SK-N-SH treated with all-trans-retinoic acid at 6 μM for 48 hours (cell line): ENCODE results near the gene PLPPR4.

Experiments used
- ATAC-seq: fragments of 200-7000 bp; cut with Tn5 transposase; 3 replicates; pipeline ENCODE4 v1.9.1; 2020; ENCODE audit warnings: mild to moderate bottlenecking, moderate library complexity
- ARNTL ChIP-seq: fragments of 450-650 bp; formaldehyde crosslinking; IDR thresholded peaks from 2 replicates; pipeline ENCODE4 v1.5.0; 2020; ENCODE audit warnings: low read depth, mild to moderate bottlenecking, moderate library complexity, borderline replicate concordance
- BACH2 ChIP-seq: fragments of 250-450 bp; sonication (Bioruptor Pico); IDR thresholded peaks from 2 replicates; pipeline ENCODE4 v1.9.0; 2021; ENCODE audit warnings: mild to moderate bottlenecking, borderline replicate concordance
- CSDC2 ChIP-seq: fragments of 250-450 bp; sonication (Bioruptor Pico); IDR thresholded peaks from 2 replicates; pipeline ENCODE4 v1.5.0; 2020; ENCODE audit warnings: mild to moderate bottlenecking, moderate library complexity
- CSRNP3 ChIP-seq: fragments of 250-450 bp; sonication (Bioruptor Pico); IDR thresholded peaks from 2 replicates; pipeline ENCODE4 v1.5.1; 2021; ENCODE audit warnings: mild to moderate bottlenecking, moderate library complexity
- ESRRG ChIP-seq: fragments of 250-450 bp; sonication (Bioruptor Pico); IDR thresholded peaks from 2 replicates; pipeline ENCODE4 v1.6.1; 2021; ENCODE audit warnings: mild to moderate bottlenecking
- GLIS3 ChIP-seq: fragments of 250-450 bp; sonication (Bioruptor Pico); IDR thresholded peaks from 2 replicates; pipeline ENCODE4 v1.5.0; 2020; ENCODE audit warnings: mild to moderate bottlenecking, moderate library complexity
- ISL1 ChIP-seq: fragments of 250-450 bp; sonication (Bioruptor Pico); IDR thresholded peaks from 2 replicates; pipeline ENCODE4 v2.1.2; 2022; ENCODE audit warnings: mild to moderate bottlenecking, moderate library complexity
- OSR1 ChIP-seq: fragments of 250-450 bp; sonication (Bioruptor Pico); IDR thresholded peaks from 2 replicates; pipeline ENCODE4 v1.8.0; 2022; ENCODE audit warnings: moderate library complexity, mild to moderate bottlenecking, inconsistent platforms
- PATZ1 ChIP-seq: fragments of 250-450 bp; sonication (Bioruptor Pico); IDR thresholded peaks from 2 replicates; pipeline ENCODE4 v1.8.0; 2020; ENCODE audit warnings: mild to moderate bottlenecking, moderate library complexity, borderline replicate concordance
- POU6F1 ChIP-seq: fragments of 250-450 bp; sonication (Bioruptor Pico); IDR thresholded peaks from 2 replicates; pipeline ENCODE4 v1.8.0; 2021; ENCODE audit warnings: low read depth, mild to moderate bottlenecking, moderate library complexity, borderline replicate concordance
- PPARA ChIP-seq: fragments of 250-450 bp; sonication (Bioruptor Pico); IDR thresholded peaks from 2 replicates; pipeline ENCODE4 v1.5.0; 2020; ENCODE audit warnings: mild to moderate bottlenecking, borderline replicate concordance
- RARB ChIP-seq: fragments of 250-450 bp; sonication (Bioruptor Pico); IDR thresholded peaks from 2 replicates; pipeline ENCODE4 v1.8.0; 2021; ENCODE audit warnings: mild to moderate bottlenecking, moderate library complexity
- SNAI2 ChIP-seq: fragments of 250-450 bp; sonication (Bioruptor Pico); IDR thresholded peaks from 2 replicates; pipeline ENCODE4 v1.5.0; 2020; ENCODE audit warnings: mild to moderate bottlenecking, moderate library complexity
- TCF4 ChIP-seq: fragments of 250-450 bp; sonication (Bioruptor Pico); IDR thresholded peaks from 2 replicates; pipeline ENCODE4 v1.8.0; 2021; ENCODE audit warnings: mild to moderate bottlenecking, moderate library complexity, borderline replicate concordance
- TOX ChIP-seq: fragments of 250-450 bp; sonication (Bioruptor Pico); IDR thresholded peaks from 2 replicates; pipeline ENCODE4 v1.8.0; 2021; ENCODE audit warnings: mild to moderate bottlenecking, moderate library complexity, borderline replicate concordance
- ZFP30 ChIP-seq: fragments of 450-650 bp; formaldehyde crosslinking; IDR thresholded peaks from 2 replicates; pipeline ENCODE4 v1.5.0; 2022; ENCODE audit warnings: mild to moderate bottlenecking, moderate library complexity
- ZNF565 ChIP-seq: fragments of 450-650 bp; formaldehyde crosslinking; conservative IDR thresholded peaks from 2 replicates; pipeline ENCODE4 v1.5.0; 2020; ENCODE audit warnings: low read depth, mild to moderate bottlenecking, moderate library complexity
- TF ChIP-seq, protein P1 (sequence below): fragments of 250-450 bp; sonication (Bioruptor Pico); IDR thresholded peaks from 2 replicates; pipeline ENCODE4 v1.5.0; 2020; ENCODE audit warnings: mild to moderate bottlenecking, moderate library complexity
- TF ChIP-seq, protein P2 (sequence below): fragments of 250-450 bp; sonication (Bioruptor Pico); IDR thresholded peaks from 2 replicates; pipeline ENCODE4 v1.5.1; 2020; ENCODE audit warnings: low read depth, mild to moderate bottlenecking, moderate library complexity

The PLPPR4 gene

DNA sequence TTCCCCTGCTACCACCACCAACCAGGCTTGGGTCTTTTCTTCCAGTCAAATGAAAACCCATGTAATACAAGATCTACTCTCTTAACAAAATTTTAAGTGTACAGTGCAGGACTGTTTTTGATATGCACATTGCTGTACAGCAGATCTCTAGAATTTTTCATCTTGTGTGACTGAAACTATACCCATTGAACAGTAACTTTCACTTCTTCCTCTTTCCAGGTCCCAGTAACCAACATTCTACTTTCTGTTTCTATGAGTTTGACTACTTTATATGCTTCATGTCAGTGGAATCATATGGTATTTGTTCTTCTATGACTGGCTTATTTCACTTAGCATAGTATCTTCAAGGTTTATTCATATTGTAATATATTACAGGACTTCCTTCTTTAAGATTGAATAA lies 45.3 kb upstream of the PLPPR4 start:
- ATAC-seq: no peak

GRCh38 chr1:99227056-99227897 lies 37.0 kb upstream of the PLPPR4 start:
- no peak for TF ChIP-seq CSRNP3
- no peak for TF ChIP-seq ESRRG
- TF ChIP-seq ARNTL (CRISPR knock-in tag): no peak
- TF ChIP-seq ISL1: peak; percentile 36
- peak; percentile 36; the same call in 1 of the 2 replicates for TF ChIP-seq TCF4 (CRISPR knock-in tag)
- TF ChIP-seq PPARA: no peak
- TF ChIP-seq GLIS3 (CRISPR knock-in tag): no peak
- TF ChIP-seq ZNF565 (CRISPR knock-in tag): no peak
- no peak for ATAC-seq

More for the DNA sequence above, 45.3 kb upstream of the PLPPR4 start:
- TF ChIP-seq PATZ1 (CRISPR knock-in tag): no peak
- no peak for TF ChIP-seq TOX (CRISPR knock-in tag)
- TF ChIP-seq CSDC2 (CRISPR knock-in tag): no peak
- TF ChIP-seq ZNF565 (CRISPR knock-in tag): no peak
- no peak for TF ChIP-seq ARNTL (CRISPR knock-in tag)
- TF ChIP-seq, protein P1, sequence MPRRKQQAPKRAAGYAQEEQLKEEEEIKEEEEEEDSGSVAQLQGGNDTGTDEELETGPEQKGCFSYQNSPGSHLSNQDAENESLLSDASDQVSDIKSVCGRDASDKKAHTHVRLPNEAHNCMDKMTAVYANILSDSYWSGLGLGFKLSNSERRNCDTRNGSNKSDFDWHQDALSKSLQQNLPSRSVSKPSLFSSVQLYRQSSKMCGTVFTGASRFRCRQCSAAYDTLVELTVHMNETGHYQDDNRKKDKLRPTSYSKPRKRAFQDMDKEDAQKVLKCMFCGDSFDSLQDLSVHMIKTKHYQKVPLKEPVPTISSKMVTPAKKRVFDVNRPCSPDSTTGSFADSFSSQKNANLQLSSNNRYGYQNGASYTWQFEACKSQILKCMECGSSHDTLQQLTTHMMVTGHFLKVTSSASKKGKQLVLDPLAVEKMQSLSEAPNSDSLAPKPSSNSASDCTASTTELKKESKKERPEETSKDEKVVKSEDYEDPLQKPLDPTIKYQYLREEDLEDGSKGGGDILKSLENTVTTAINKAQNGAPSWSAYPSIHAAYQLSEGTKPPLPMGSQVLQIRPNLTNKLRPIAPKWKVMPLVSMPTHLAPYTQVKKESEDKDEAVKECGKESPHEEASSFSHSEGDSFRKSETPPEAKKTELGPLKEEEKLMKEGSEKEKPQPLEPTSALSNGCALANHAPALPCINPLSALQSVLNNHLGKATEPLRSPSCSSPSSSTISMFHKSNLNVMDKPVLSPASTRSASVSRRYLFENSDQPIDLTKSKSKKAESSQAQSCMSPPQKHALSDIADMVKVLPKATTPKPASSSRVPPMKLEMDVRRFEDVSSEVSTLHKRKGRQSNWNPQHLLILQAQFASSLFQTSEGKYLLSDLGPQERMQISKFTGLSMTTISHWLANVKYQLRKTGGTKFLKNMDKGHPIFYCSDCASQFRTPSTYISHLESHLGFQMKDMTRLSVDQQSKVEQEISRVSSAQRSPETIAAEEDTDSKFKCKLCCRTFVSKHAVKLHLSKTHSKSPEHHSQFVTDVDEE (CRISPR knock-in tag): no peak
- TF ChIP-seq SNAI2: no peak
- no peak for TF ChIP-seq ZFP30 (CRISPR knock-in tag)
- no peak for TF ChIP-seq RARB (CRISPR knock-in tag)
- TF ChIP-seq OSR1 (CRISPR knock-in tag): no peak
- no peak for TF ChIP-seq CSRNP3
- TF ChIP-seq BACH2 (CRISPR knock-in tag): no peak
- TF ChIP-seq GLIS3 (CRISPR knock-in tag): no peak
- TF ChIP-seq ISL1: no peak
- TF ChIP-seq POU6F1: no peak
- TF ChIP-seq, protein P2, sequence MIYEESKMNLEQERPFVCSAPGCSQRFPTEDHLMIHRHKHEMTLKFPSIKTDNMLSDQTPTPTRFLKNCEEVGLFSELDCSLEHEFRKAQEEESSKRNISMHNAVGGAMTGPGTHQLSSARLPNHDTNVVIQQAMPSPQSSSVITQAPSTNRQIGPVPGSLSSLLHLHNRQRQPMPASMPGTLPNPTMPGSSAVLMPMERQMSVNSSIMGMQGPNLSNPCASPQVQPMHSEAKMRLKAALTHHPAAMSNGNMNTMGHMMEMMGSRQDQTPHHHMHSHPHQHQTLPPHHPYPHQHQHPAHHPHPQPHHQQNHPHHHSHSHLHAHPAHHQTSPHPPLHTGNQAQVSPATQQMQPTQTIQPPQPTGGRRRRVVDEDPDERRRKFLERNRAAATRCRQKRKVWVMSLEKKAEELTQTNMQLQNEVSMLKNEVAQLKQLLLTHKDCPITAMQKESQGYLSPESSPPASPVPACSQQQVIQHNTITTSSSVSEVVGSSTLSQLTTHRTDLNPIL (CRISPR knock-in tag): no peak
- TF ChIP-seq TCF4 (CRISPR knock-in tag): no peak
